Measurements from ENCODE around the gene LRTM2.

Gene LRTM2

GRCh38 chr12:1878214-1878613 is 57.8 kb downstream of the LRTM2 start:
- Histone ChIP-seq H3K4me1 (ENCODE audit: insufficient read depth, low read length) (no peaks in the 10 kb centered on the region), H3K27me3 (ENCODE audit: insufficient read depth, low read length) (no peaks in the 10 kb centered on the region), H3K36me3 (ENCODE audit: insufficient read depth, low read depth, low read length) (no peaks in the 10 kb centered on the region), H3K4me3 (ENCODE audit: low read length) (no peak overlapping the region), H3K9me3 (ENCODE audit: insufficient read depth, low read depth, low read length) (no peaks in the 10 kb centered on the region), H3K9ac (ENCODE audit: low read depth, low read length) (no peak overlapping the region), H3K27ac (ENCODE audit: low read length) (no peak overlapping the region)

- Histone ChIP-seq H3K27ac (ENCODE audit: low read length) (no peak overlapping the region), H3K4me3 (ENCODE audit: low read length) (no peak overlapping the region), H3K36me3 (ENCODE audit: insufficient read depth, low read depth, low read length) (no peaks in the 10 kb centered on the region), H3K4me1 (ENCODE audit: insufficient read depth, low read length) (no peaks in the 10 kb centered on the region), H3K27me3 (ENCODE audit: insufficient read depth, low read length) (no peaks in the 10 kb centered on the region), H3K9me3 (ENCODE audit: insufficient read depth, low read depth, low read length) (no peaks in the 10 kb centered on the region), H3K9ac (ENCODE audit: low read depth, low read length) (no peak overlapping the region)
Observed at GRCh38 chr12:1878695-1879094, 58.3 kb downstream of the LRTM2 start.

GRCh38 chr12:1879633-1880032 is 59.3 kb downstream of the LRTM2 start:
- Histone ChIP-seq H3K27me3 (ENCODE audit: insufficient read depth, low read length) (no peaks in the 10 kb centered on the region), H3K9ac (ENCODE audit: low read depth, low read length) (no peak overlapping the region)

GRCh38 chr12:1880153-1880845 is 59.9 kb downstream of the LRTM2 start:
- Histone ChIP-seq H3K36me3 (ENCODE audit: insufficient read depth, low read depth, low read length) (no peaks in the 10 kb centered on the region), H3K9ac (ENCODE audit: low read depth, low read length) (no peak overlapping the region), H3K4me3 (ENCODE audit: low read length) (no peak overlapping the region), H3K4me1 (ENCODE audit: insufficient read depth, low read length) (no peaks in the 10 kb centered on the region), H3K27ac (ENCODE audit: low read length) (no peak overlapping the region), H3K27me3 (ENCODE audit: insufficient read depth, low read length) (no peaks in the 10 kb centered on the region), H3K9me3 (ENCODE audit: insufficient read depth, low read depth, low read length) (no peaks in the 10 kb centered on the region)

More at GRCh38 chr12:1879633-1880032, 59.3 kb downstream of the LRTM2 start:
- no peak overlapping the region for H3K27ac ChIP-seq (ENCODE audit: low read length)
- no peaks in the 10 kb centered on the region for H3K9me3 ChIP-seq (ENCODE audit: insufficient read depth, low read depth, low read length)
- H3K4me1 ChIP-seq (ENCODE audit: insufficient read depth, low read length) = no peaks in the 10 kb centered on the region
- H3K36me3 ChIP-seq (ENCODE audit: insufficient read depth, low read depth, low read length) = no peaks in the 10 kb centered on the region
- H3K4me3 ChIP-seq (ENCODE audit: low read length) = no peak overlapping the region

- Histone ChIP-seq H3K27ac (ENCODE audit: low read length) (no peak overlapping the region), H3K4me3 (ENCODE audit: low read length) (no peak overlapping the region), H3K27me3 (ENCODE audit: insufficient read depth, low read length) (no peaks in the 10 kb centered on the region), H3K9ac (ENCODE audit: low read depth, low read length) (no peak overlapping the region), H3K4me1 (ENCODE audit: insufficient read depth, low read length) (no peaks in the 10 kb centered on the region), H3K36me3 (ENCODE audit: insufficient read depth, low read depth, low read length) (no peaks in the 10 kb centered on the region), H3K9me3 (ENCODE audit: insufficient read depth, low read depth, low read length) (no peaks in the 10 kb centered on the region)
Observed at GRCh38 chr12:1880876-1881275, 60.5 kb downstream of the LRTM2 start.

GRCh38 chr12:1881301-1881700 is 60.9 kb downstream of the LRTM2 start:
- Histone ChIP-seq H3K27me3 (ENCODE audit: insufficient read depth, low read length) (no peaks in the 10 kb centered on the region), H3K4me1 (ENCODE audit: insufficient read depth, low read length) (no peaks in the 10 kb centered on the region), H3K4me3 (ENCODE audit: low read length) (no peak overlapping the region), H3K9me3 (ENCODE audit: insufficient read depth, low read depth, low read length) (no peaks in the 10 kb centered on the region), H3K9ac (ENCODE audit: low read depth, low read length) (no peak overlapping the region), H3K27ac (ENCODE audit: low read length) (no peak overlapping the region), H3K36me3 (ENCODE audit: insufficient read depth, low read depth, low read length) (no peaks in the 10 kb centered on the region)

- H3K9ac ChIP-seq (ENCODE audit: low read depth, low read length) = no peak overlapping the region
- H3K27me3 ChIP-seq (ENCODE audit: insufficient read depth, low read length) = no peaks in the 10 kb centered on the region
Observed at GRCh38 chr12:1881936-1882335, 61.6 kb downstream of the LRTM2 start.

GRCh38 chr12:1882405-1882804 is 62.0 kb downstream of the LRTM2 start:
- no peaks in the 10 kb centered on the region for H3K36me3 ChIP-seq (ENCODE audit: insufficient read depth, low read depth, low read length)
- H3K9me3 ChIP-seq (ENCODE audit: insufficient read depth, low read depth, low read length) = no peaks in the 10 kb centered on the region
- H3K9ac ChIP-seq (ENCODE audit: low read depth, low read length) = no peak overlapping the region
- H3K4me3 ChIP-seq (ENCODE audit: low read length) = no peak overlapping the region
- H3K27me3 ChIP-seq (ENCODE audit: insufficient read depth, low read length) = no peaks in the 10 kb centered on the region
- no peak overlapping the region for H3K27ac ChIP-seq (ENCODE audit: low read length)
- no peaks in the 10 kb centered on the region for H3K4me1 ChIP-seq (ENCODE audit: insufficient read depth, low read length)

More at GRCh38 chr12:1881936-1882335, 61.6 kb downstream of the LRTM2 start:
- no peaks in the 10 kb centered on the region for H3K9me3 ChIP-seq (ENCODE audit: insufficient read depth, low read depth, low read length)
- no peak overlapping the region for H3K27ac ChIP-seq (ENCODE audit: low read length)
- no peaks in the 10 kb centered on the region for H3K4me1 ChIP-seq (ENCODE audit: insufficient read depth, low read length)
- H3K4me3 ChIP-seq (ENCODE audit: low read length) = no peak overlapping the region
- no peaks in the 10 kb centered on the region for H3K36me3 ChIP-seq (ENCODE audit: insufficient read depth, low read depth, low read length)

- H3K27me3 ChIP-seq (ENCODE audit: insufficient read depth, low read length) = no peaks in the 10 kb centered on the region
- no peak overlapping the region for H3K9ac ChIP-seq (ENCODE audit: low read depth, low read length)
- H3K36me3 ChIP-seq (ENCODE audit: insufficient read depth, low read depth, low read length) = no peaks in the 10 kb centered on the region
Observed at GRCh38 chr12:1882850-1883470, 62.6 kb downstream of the LRTM2 start.

GRCh38 chr12:1883513-1883912 is 63.1 kb downstream of the LRTM2 start:
- H3K36me3 ChIP-seq (ENCODE audit: insufficient read depth, low read depth, low read length) = no peaks in the 10 kb centered on the region
- H3K9me3 ChIP-seq (ENCODE audit: insufficient read depth, low read depth, low read length) = no peaks in the 10 kb centered on the region
- H3K27me3 ChIP-seq (ENCODE audit: insufficient read depth, low read length) = no peaks in the 10 kb centered on the region

More at GRCh38 chr12:1882850-1883470, 62.6 kb downstream of the LRTM2 start:
- Histone ChIP-seq H3K4me3 (ENCODE audit: low read length) (no peak overlapping the region), H3K27ac (ENCODE audit: low read length) (no peak overlapping the region), H3K9me3 (ENCODE audit: insufficient read depth, low read depth, low read length) (no peaks in the 10 kb centered on the region), H3K4me1 (ENCODE audit: insufficient read depth, low read length) (no peaks in the 10 kb centered on the region)

GRCh38 chr12:1884651-1885050 is 64.3 kb downstream of the LRTM2 start:
- no peaks in the 10 kb centered on the region for H3K27me3 ChIP-seq (ENCODE audit: insufficient read depth, low read length)
- H3K9me3 ChIP-seq (ENCODE audit: insufficient read depth, low read depth, low read length) = no peaks in the 10 kb centered on the region
- H3K4me1 ChIP-seq (ENCODE audit: insufficient read depth, low read length) = no peaks in the 10 kb centered on the region
- H3K9ac ChIP-seq (ENCODE audit: low read depth, low read length) = no peak overlapping the region
- no peak overlapping the region for H3K27ac ChIP-seq (ENCODE audit: low read length)
- no peak overlapping the region for H3K4me3 ChIP-seq (ENCODE audit: low read length)
- no peaks in the 10 kb centered on the region for H3K36me3 ChIP-seq (ENCODE audit: insufficient read depth, low read depth, low read length)

More at GRCh38 chr12:1883513-1883912, 63.1 kb downstream of the LRTM2 start:
- no peak overlapping the region for H3K27ac ChIP-seq (ENCODE audit: low read length)
- H3K4me3 ChIP-seq (ENCODE audit: low read length) = no peak overlapping the region
- no peak overlapping the region for H3K9ac ChIP-seq (ENCODE audit: low read depth, low read length)
- no peaks in the 10 kb centered on the region for H3K4me1 ChIP-seq (ENCODE audit: insufficient read depth, low read length)

GRCh38 chr12:1885082-1885596 is 64.8 kb downstream of the LRTM2 start:
- Histone ChIP-seq H3K27me3 (ENCODE audit: insufficient read depth, low read length) (no peaks in the 10 kb centered on the region), H3K27ac (ENCODE audit: low read length) (no peak overlapping the region), H3K36me3 (ENCODE audit: insufficient read depth, low read depth, low read length) (no peaks in the 10 kb centered on the region), H3K9ac (ENCODE audit: low read depth, low read length) (no peak overlapping the region), H3K9me3 (ENCODE audit: insufficient read depth, low read depth, low read length) (no peaks in the 10 kb centered on the region), H3K4me1 (ENCODE audit: insufficient read depth, low read length) (no peaks in the 10 kb centered on the region), H3K4me3 (ENCODE audit: low read length) (no peak overlapping the region)
